IMR-90 (cell line): ENCODE measurements around the gene PLEKHJ1. TPM values are rescaled to one million over a fixed set of nuclear protein-coding genes. Genes with fewer than 3 reads are reported as not detected.
A peak's percentile ranks its signal among the peaks of the same experiment; 100 is the strongest.

Experiments
- ATAC-seq: fragments of 200-7000 bp; cut with Tn5 transposase; 2 replicates; pipeline ENCODE4 v1.9.1; 2020; ENCODE audit warnings: low read depth, mild to moderate bottlenecking, moderate library complexity
- BruUV-seq: library from RNA; stranded (reverse); fragments of 400-500 nt; replicated peaks from 2 replicates; lab custom pipeline; 2021; lab: Mats Ljungman, UMichigan
- CTCF ChIA-PET: fragments of 300-600 bp; formaldehyde crosslinking; extraction: SDS; loops from one replicate; lab custom pipeline; 2021; ENCODE audit warnings: antibody characterized with exemption; lab: Yijun Ruan, JAX
- POLR2A ChIA-PET: fragments of 300-600 bp; sonication (Branson Sonifier 250); formaldehyde crosslinking; loops from one replicate; lab custom pipeline; 2022; ENCODE audit warnings: antibody characterized with exemption; ENCODE audit not compliant: unreplicated experiment; lab: Charles Lee
- DNase-seq: peaks from one replicate; pipeline ENCODE4 v3.0.0; 2013
- H2AFZ ChIP-seq: replicated peaks from 2 replicates; pipeline ENCODE3; 2013; ENCODE audit warnings: low read length, mild to moderate bottlenecking; ENCODE audit not compliant: poor library complexity
- H2AK5ac ChIP-seq: 2 replicates; pipeline ENCODE4 v1.6.1; 2013; ENCODE audit warnings: low read depth, low read length, inconsistent platforms
- H2AK9ac ChIP-seq: replicated peaks from 2 replicates; pipeline ENCODE3; 2013; ENCODE audit warnings: mild to moderate bottlenecking, low read depth, low read length, moderate library complexity; ENCODE audit not compliant: poor library complexity
- H2BK120ac ChIP-seq: 2 replicates; pipeline ENCODE4 v1.6.1; 2013; ENCODE audit warnings: low read depth, low read length, inconsistent platforms
- H2BK15ac ChIP-seq: 3 replicates; pipeline ENCODE4 v1.6.1; 2013; ENCODE audit warnings: low read depth, low read length, inconsistent platforms
- H2BK20ac ChIP-seq: 2 replicates; pipeline ENCODE4 v1.6.1; 2013; ENCODE audit warnings: low read depth, mild to moderate bottlenecking, inconsistent platforms, low read length, moderate library complexity
- H2BK5ac ChIP-seq: 2 replicates; pipeline ENCODE4 v1.6.1; 2013; ENCODE audit warnings: mild to moderate bottlenecking, low read depth, low read length, inconsistent platforms; ENCODE audit not compliant: poor library complexity, severe bottlenecking
- H3K14ac ChIP-seq: replicated peaks from 2 replicates; pipeline ENCODE4 v1.6.1; 2013; ENCODE audit warnings: low read depth, low read length, inconsistent platforms
- H3K18ac ChIP-seq: 2 replicates; pipeline ENCODE4 v1.6.1; 2013; ENCODE audit warnings: low read depth, low read length, control low read depth
- H3K23ac ChIP-seq: 2 replicates; pipeline ENCODE4 v1.6.1; 2013; ENCODE audit warnings: low read depth, low read length, inconsistent platforms
- H3K27ac ChIP-seq: 2 replicates; pipeline ENCODE4 v1.5.1; 2013; ENCODE audit warnings: mild to moderate bottlenecking, control low read depth, low read length; ENCODE audit not compliant: insufficient read depth
- H3K27me3 ChIP-seq: 2 replicates; pipeline ENCODE4 v1.6.1; 2013; ENCODE audit warnings: low read length; ENCODE audit not compliant: control insufficient read depth, insufficient read depth
- H3K36me3 ChIP-seq: 2 replicates; pipeline ENCODE4 v1.6.1; 2013; ENCODE audit warnings: low read length, mixed read lengths; ENCODE audit not compliant: control insufficient read depth, insufficient read depth
- H3K4ac ChIP-seq: 2 replicates; pipeline ENCODE4 v1.6.1; 2013; ENCODE audit warnings: low read depth, low read length, inconsistent platforms
- H3K4me1 ChIP-seq: 2 replicates; pipeline ENCODE4 v1.6.1; 2013; ENCODE audit warnings: low read length, mixed read lengths; ENCODE audit not compliant: control insufficient read depth, insufficient read depth
- H3K4me2 ChIP-seq: 2 replicates; pipeline ENCODE4 v1.6.1; 2013; ENCODE audit warnings: low read depth, mild to moderate bottlenecking, control low read depth, low read length, moderate library complexity
- H3K4me3 ChIP-seq: 2 replicates; pipeline ENCODE4 v1.5.1; 2013; ENCODE audit warnings: low read depth, mild to moderate bottlenecking, control low read depth, low read length, moderate library complexity; ENCODE audit not compliant: insufficient read depth
- H3K56ac ChIP-seq: 2 replicates; pipeline ENCODE4 v1.6.1; 2013; ENCODE audit warnings: low read length, inconsistent platforms; ENCODE audit not compliant: insufficient read depth; ENCODE audit errors: extremely low read depth
- H3K79me1 ChIP-seq, 2 experiments: 2 replicates each; pipeline ENCODE4 v1.6.1; 2013; ENCODE audit warnings: low read length in 2 of 2, inconsistent platforms in 1 of 2, low read depth in 1 of 2
- H3K9ac ChIP-seq: 2 replicates; pipeline ENCODE4 v1.6.1; 2013; ENCODE audit warnings: low read depth, low read length, control low read depth
- H3K9me1 ChIP-seq: 2 replicates; pipeline ENCODE4 v1.6.1; 2013; ENCODE audit warnings: low read length, inconsistent platforms; ENCODE audit not compliant: insufficient read depth
- H3K9me3 ChIP-seq: 2 replicates; pipeline ENCODE4 v1.6.1; 2013; ENCODE audit warnings: low read length; ENCODE audit not compliant: control insufficient read depth, insufficient read depth
- H4K20me1 ChIP-seq: 2 replicates; pipeline ENCODE4 v1.6.1; 2013; ENCODE audit warnings: low read length, inconsistent platforms; ENCODE audit not compliant: insufficient read depth
- H4K5ac ChIP-seq: 2 replicates; pipeline ENCODE4 v1.6.1; 2013; ENCODE audit warnings: mild to moderate bottlenecking, low read depth, low read length, control low read depth
- H4K8ac ChIP-seq, 2 experiments: 2 replicates each; pipeline ENCODE4 v1.6.1; 2013; ENCODE audit warnings: low read depth in 2 of 2, low read length in 2 of 2, control low read depth in 1 of 2, inconsistent platforms in 1 of 2
- H4K91ac ChIP-seq: 2 replicates; pipeline ENCODE4 v1.6.1; 2013; ENCODE audit warnings: low read depth, low read length, inconsistent platforms; ENCODE audit not compliant: insufficient read depth
- CHD1 ChIP-seq: IDR thresholded peaks from 2 replicates; pipeline ENCODE4 v1.6.1; 2012; ENCODE audit warnings: low read depth, low read length, improper control_type of control experiment
- CTCF ChIP-seq: conservative IDR thresholded peaks from 2 replicates; pipeline ENCODE4 v1.5.1; 2012; ENCODE audit warnings: mild to moderate bottlenecking, low read depth, low read length, improper control_type of control experiment
- ELK1 ChIP-seq: fragments of 150-350 bp; IDR thresholded peaks from 2 replicates; pipeline ENCODE4 v1.6.1; 2016; ENCODE audit warnings: low read depth, mild to moderate bottlenecking, low read length, moderate library complexity, borderline replicate concordance
- MAZ ChIP-seq: IDR thresholded peaks from 2 replicates; pipeline ENCODE4 v1.6.1; 2012; ENCODE audit warnings: low read depth, mild to moderate bottlenecking, low read length, improper control_type of control experiment, moderate library complexity, borderline replicate concordance
- WGBS, 2 experiments: methylation state at CpG; one replicate each; pipeline versions ENCODE4 v1.1.5 to v1.1.7; 2013; ENCODE audit warnings: missing lambda C conversion rate in 2 of 2; ENCODE audit not compliant: insufficient read length in 1 of 2; ENCODE audit errors: extremely low coverage in 2 of 2; 5-methylcytosine and 5-hydroxymethylcytosine counted together
- dilution Hi-C: fragments of 300-500 bp; cut with HindIII; formaldehyde crosslinking; loops from one replicate; pipeline ENCODE4 v1.14.3; 2018; ENCODE audit warnings: low sequenced_read_pairs; ENCODE audit not compliant: unreplicated experiment
- in situ Hi-C: fragments of 300-500 bp; cut with MboI; formaldehyde crosslinking; loops from 3 replicates; pipeline ENCODE4 v1.14.3; 2019; ENCODE audit warnings: low sequenced_read_pairs, inconsistent platforms, mixed read lengths
- intact Hi-C: fragments of 100-400 bp; cut with micrococcal nuclease; formaldehyde crosslinking; loops from 2 replicates; pipeline ENCODE4 v1.10.0; 2022
- polyA plus RNA-seq, 3 experiments: library from polyadenylated mRNA; depleted of rRNA; stranded (reverse); fragments of >200 nt; gene quantifications; 2 replicates each; pipeline ENCODE4 v1.2.3, GENCODE V29; 2012; ENCODE audit warnings: low replicate concordance in 1 of 3
- total RNA-seq: library from RNA; depleted of rRNA; stranded (reverse); fragments of >200 nt; gene quantifications from 2 replicates; pipeline ENCODE4 v1.2.3, GENCODE V29; 2012

PLEKHJ1 gene
- total and polyA plus RNA-seq, 2 of the 4 experiments (the other 2 are of a cell fraction) = 31.7 to 62.8 TPM

DNA sequence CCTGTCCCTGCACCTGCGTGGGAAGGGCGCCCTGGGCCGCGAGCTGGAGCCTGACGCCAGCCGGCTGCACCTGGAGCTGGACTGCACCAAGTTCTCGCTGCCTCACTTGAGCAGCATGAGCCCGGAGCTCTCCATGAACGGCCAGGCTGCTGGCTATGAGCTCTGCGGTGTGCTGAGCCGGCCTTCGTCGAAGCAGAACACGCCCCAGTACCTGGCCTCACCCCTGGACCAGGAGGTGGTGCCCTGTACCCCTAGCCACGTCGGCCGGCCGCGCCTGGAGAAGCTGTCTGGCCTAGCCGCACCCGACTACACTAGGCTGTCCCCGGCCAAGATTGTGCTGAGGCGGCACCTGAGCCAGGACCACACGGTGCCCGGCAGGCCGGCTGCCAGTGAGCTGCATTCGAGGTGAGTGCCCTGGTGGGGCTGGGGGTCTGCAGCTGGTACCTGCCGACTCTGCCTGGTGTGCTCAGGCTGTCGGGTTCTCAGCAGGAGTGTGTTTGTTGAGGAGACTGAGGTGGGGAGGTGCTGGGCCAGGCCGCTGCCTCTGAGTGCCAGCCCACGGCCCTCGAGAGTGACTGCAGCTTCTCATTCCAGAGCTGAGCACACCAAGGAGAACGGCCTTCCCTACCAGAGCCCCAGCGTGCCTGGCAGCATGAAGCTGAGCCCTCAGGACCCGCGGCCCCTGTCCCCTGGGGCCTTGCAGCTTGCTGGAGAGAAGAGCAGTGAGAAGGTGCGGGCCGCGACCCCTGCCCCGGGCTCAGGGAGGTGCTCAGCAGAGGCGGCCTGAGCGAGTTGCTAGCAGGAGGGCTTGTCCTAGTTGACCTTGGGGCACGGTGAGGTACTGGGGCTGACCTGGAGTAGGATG is 19.5 kb downstream of the PLEKHJ1 start:
- Histone ChIP-seq H3K79me1 (peaks cover 16 to 52% of the 10 kb centered on the region in 2 experiments; a peak in 3 of 4 replicates), H3K9me3 (no peaks in the 10 kb centered on the region), H3K56ac (no peak overlapping the region), H3K27me3 (no peaks in the 10 kb centered on the region), H2AFZ (no peak overlapping the region), H3K9me1 (no peaks in the 10 kb centered on the region), H4K8ac (no peak overlapping the region), H2AK9ac (peak overlapping the region; percentile 28), H3K9ac (no peak overlapping the region), H2BK20ac (no peak overlapping the region), H2AK5ac (no peak overlapping the region), H2BK5ac (no peak overlapping the region), H3K36me3 (peaks cover 71% of the 10 kb centered on the region), H3K27ac (no peak overlapping the region), H3K4me1 (no peaks in the 10 kb centered on the region), H2BK120ac (no peak overlapping the region), H2BK15ac (no peak overlapping the region), H4K20me1 (peaks cover 3% of the 10 kb centered on the region; the same call in 1 of the 2 replicates), H3K18ac (no peak overlapping the region), H3K14ac (no peak overlapping the region), H3K23ac (no peak overlapping the region), H3K4ac (no peak overlapping the region), H4K91ac (no peak overlapping the region), H4K5ac (no peak overlapping the region), H3K4me2 (no peak overlapping the region), H3K4me3 (no peak overlapping the region)
- dilution Hi-C loops (no loop called here), in situ Hi-C loops (no loop called here), intact Hi-C loops (no loop called here)
- CTCF ChIA-PET = interaction anchor here (0.9 kb wide), 1 partner anchor 31 kb away, joined by 3 read pairs; no protein-coding TSS in a partner anchor
- no peak for ATAC-seq
- no peak for TF ChIP-seq ELK1
- TF ChIP-seq CHD1 = no peak
- TF ChIP-seq MAZ = no peak
- no peak for TF ChIP-seq CTCF
- 97% methylated on average over 26 of the region's 43 CpGs; no CpG with 5 or more reads in 1 of the 2 experiments for WGBS, 2 experiments
- no peak for DNase-seq
- no TSS peak for BruUV-seq
- POLR2A ChIA-PET = no interaction called here
